Right cardiac atrium (tissue), 5 donors: Measurements from ENCODE around the gene WDR5. TPM values are rescaled to one million over a fixed set of nuclear protein-coding genes. Genes with fewer than 3 reads are reported as not detected.

ENCODE experiments used
- ATAC-seq, 2 donors: fragments of 200-7000 bp; cut with Tn5 transposase; one replicate each; pipeline versions ENCODE4 v1.8.0 to v1.9.1; 2020; ENCODE audit warnings: moderate library complexity in 2 of 2, mild to moderate bottlenecking in 1 of 2
- DNase-seq, 3 donors: peaks; one replicate each; pipeline ENCODE4 v3.0.0-alpha.2; 2020
- H3K27ac ChIP-seq: one replicate; pipeline ENCODE4 v1.5.1; 2013; ENCODE audit warnings: mild to moderate bottlenecking, low read length, control low read depth, moderate library complexity
- H3K27me3 ChIP-seq: one replicate; pipeline ENCODE4 v1.6.1; 2013; ENCODE audit not compliant: control insufficient read depth, insufficient read depth
- H3K4me1 ChIP-seq: one replicate; pipeline ENCODE4 v1.6.1; 2013; ENCODE audit warnings: low read length; ENCODE audit not compliant: control insufficient read depth, insufficient read depth
- H3K4me3 ChIP-seq: one replicate; pipeline ENCODE4 v1.5.1; 2013; ENCODE audit warnings: low read length, control low read depth
- H3K9me3 ChIP-seq: one replicate; pipeline ENCODE4 v1.6.1; 2013; ENCODE audit warnings: low read length; ENCODE audit not compliant: control insufficient read depth
- WGBS: extraction: QIAGEN DNeasy Blood & Tissue Kit; methylation state at CpG from one replicate; pipeline ENCODE4 v1.1.7; 2013; 5-methylcytosine and 5-hydroxymethylcytosine counted together
- intact Hi-C, 4 donors: fragments of 100-400 bp; cut with DNase I; formaldehyde crosslinking; loops; one replicate each; pipeline versions ENCODE4 v1.11.0 to v1.14.0; 2022 to 2023
- polyA plus RNA-seq: library from polyadenylated mRNA; stranded (reverse); fragments of 200-250 nt; gene quantifications from one replicate; pipeline ENCODE4 v1.2.3, GENCODE V29; 2013
- total RNA-seq, 4 donors: library from RNA; stranded (reverse); fragmentation: NEBNext Ultra II Directional; extraction: Animal tissue kit (Norgen Biotek cat#: 25700); gene quantifications; one replicate each; pipeline ENCODE4 v1.2.1, GENCODE V29; 2021
- donor health status: healthy with polysubstance abuse.
- donor health status: DM: no; HTN: yes; CAD: no.
- donor health status: DM: no; HTN: no; CAD: no.
- donor health status: DM: no; HTN: yes; CAD: no; lungs with severe emphysema.
- donor health status: DM: yes; HTN: yes; CAD: no.

Gene WDR5
- total and polyA plus RNA-seq, 5 donors = 13.3 to 18.3 (median 17.4) TPM

GRCh38 chr9:134204991-134205578 is 69.2 kb downstream of the WDR5 start:
- no peak overlapping the region for H3K4me3 ChIP-seq
- H3K9me3 ChIP-seq = no peaks in the 10 kb centered on the region
- intact Hi-C loops = no loop called here
- DNase-seq = peak; percentile 43 to 76 (median 48)
- no peaks in the 10 kb centered on the region for H3K27me3 ChIP-seq
- WGBS = 54% methylated on average over 15 of the region's 15 CpGs
- no peak overlapping the region for H3K27ac ChIP-seq
- H3K4me1 ChIP-seq = peaks cover 6% of the 10 kb centered on the region
- peak in 1 of 2 donors; percentile 53 for ATAC-seq

DNA sequence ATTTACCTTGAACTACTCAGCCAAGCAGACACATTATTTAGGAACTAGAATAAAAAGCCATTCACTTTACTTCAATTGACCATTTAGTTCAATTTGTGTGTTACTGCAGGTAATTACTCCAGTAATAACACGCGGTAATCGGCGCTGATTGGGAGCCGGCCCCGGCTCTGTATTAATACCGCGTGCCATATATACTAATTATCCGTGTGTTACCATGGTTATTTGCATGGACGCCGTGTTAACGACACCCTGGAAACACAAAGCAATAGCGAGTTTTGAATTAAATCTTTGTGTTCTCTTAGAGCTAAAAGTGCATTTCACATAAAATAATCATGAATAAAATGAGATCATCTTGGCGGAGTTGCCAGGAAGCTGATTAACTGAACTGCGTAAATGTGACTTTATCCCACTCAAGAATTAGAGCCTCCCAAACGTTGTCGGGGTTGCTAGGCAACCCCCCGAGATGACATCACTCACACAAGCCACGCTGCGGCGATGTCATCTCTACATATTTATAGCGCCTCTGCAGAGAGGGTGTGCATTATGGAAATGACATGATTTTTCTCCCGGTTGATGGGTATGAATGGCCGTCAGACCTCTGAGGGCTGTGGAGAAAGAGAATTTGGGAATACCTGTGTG is 69.9 kb downstream of the WDR5 start:
- Histone ChIP-seq H3K9me3 (no peaks in the 10 kb centered on the region), H3K27ac (no peak overlapping the region), H3K27me3 (no peaks in the 10 kb centered on the region), H3K4me1 (peaks cover 6% of the 10 kb centered on the region), H3K4me3 (no peak overlapping the region)
- intact Hi-C loops = no loop called here
- ATAC-seq = peak; percentile 74 to 76
- WGBS = 35% methylated on average over 24 of the region's 24 CpGs
- DNase-seq = peak; percentile 88 to 92 (median 88)

DNA sequence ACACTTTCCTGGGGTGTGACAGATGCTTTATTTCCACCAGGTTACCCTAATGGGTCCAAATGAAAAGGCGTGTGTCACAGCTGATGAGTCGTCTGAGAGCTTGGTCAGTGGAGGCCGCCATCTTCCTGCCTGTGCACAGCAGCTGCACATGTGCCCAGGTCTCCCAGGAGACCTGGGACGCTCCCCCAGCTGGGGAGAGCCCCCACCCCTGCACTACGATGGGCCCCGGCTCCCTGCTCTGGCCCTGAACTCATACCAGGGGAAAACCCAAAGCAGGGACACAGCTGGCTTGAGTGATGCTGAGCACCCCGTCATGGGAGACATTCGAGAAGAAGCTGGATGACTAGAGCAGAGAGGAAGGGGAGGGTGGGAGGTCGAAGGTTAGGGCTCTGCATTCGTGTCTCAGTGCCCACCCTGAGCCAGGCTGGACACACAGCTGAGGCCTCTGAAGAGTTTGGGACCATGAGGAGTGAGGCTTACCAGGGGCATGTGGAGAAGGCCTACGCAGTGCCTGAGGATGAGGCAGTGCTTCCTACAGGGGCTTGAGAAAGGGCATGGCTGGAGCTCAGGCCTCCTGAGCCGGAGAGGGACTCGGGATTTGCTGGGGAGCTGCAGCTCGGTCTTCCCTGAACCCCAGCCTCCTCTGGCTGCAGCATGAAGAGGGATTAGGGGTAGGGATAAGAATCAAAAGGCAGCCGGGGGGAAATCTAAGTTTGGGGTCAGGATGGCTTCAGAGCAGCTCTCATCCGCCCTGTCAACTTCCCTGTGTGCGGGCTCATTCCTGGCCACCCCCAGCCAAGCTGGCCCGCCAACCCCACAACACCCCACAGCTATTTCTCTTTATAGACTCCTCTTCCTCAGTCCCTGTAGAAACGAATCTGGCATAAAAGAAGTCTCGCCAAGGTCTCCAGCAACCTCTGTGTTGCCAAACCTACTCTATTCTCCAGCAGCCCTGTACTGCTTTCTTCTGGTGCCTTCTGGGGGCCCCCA is 70.7 kb downstream of the WDR5 start:
- H3K27me3 ChIP-seq = no peaks in the 10 kb centered on the region
- intact Hi-C loops = no loop called here
- H3K4me3 ChIP-seq = no peak overlapping the region
- H3K27ac ChIP-seq = no peak overlapping the region
- H3K9me3 ChIP-seq = no peaks in the 10 kb centered on the region
- ATAC-seq = peak in 1 of 2 donors; percentile 4
- DNase-seq = peak; percentile 18 to 55 (median 52)
- 82% methylated on average over 20 of the region's 20 CpGs for WGBS
- peaks cover 6% of the 10 kb centered on the region for H3K4me1 ChIP-seq

GRCh38 chr9:134208310-134208841 is 72.5 kb downstream of the WDR5 start:
- 46% methylated on average over 19 of the region's 19 CpGs for WGBS
- H3K4me3 ChIP-seq = no peak overlapping the region
- no peaks in the 10 kb centered on the region for H3K9me3 ChIP-seq
- H3K27me3 ChIP-seq = no peaks in the 10 kb centered on the region
- H3K27ac ChIP-seq = peak overlapping the region; percentile 3
- intact Hi-C loops = no loop called here
- peak; percentile 56 to 65 for ATAC-seq
- peak; percentile 72 to 91 (median 89) for DNase-seq
- peaks cover 6% of the 10 kb centered on the region for H3K4me1 ChIP-seq

- H3K4me3 ChIP-seq = no peak overlapping the region
- ATAC-seq (no peak), DNase-seq (peak; percentile 10 to 40 (median 38))
- intact Hi-C loops = no loop called here
- H3K9me3 ChIP-seq = no peaks in the 10 kb centered on the region
- no peaks in the 10 kb centered on the region for H3K27me3 ChIP-seq
- H3K4me1 ChIP-seq = peaks cover 6% of the 10 kb centered on the region
- no peak overlapping the region for H3K27ac ChIP-seq
- WGBS = 93% methylated on average over 20 of the region's 20 CpGs
These were observed 73.3 kb downstream of the WDR5 start for GRCh38 chr9:134208981-134209725.

Other genes with a start within 250 kb of the WDR5 start
- gene VAV2, start 143.8 kb upstream of the WDR5 start, total RNA-seq = 10 to 100 TPM in 1 of 4 donors, 1 to 10 TPM in 3; 6.3 to 11.4 (median 8.2) TPM
- gene VAV2, start 143.8 kb upstream of the WDR5 start, polyA plus RNA-seq = 4.7 TPM
- gene BRD3OS, start 110.6 kb upstream of the WDR5 start, total RNA-seq = 10 to 100 TPM in 3 of 4 donors, 1 to 10 TPM in 1; 9.2 to 12.1 (median 11.2) TPM
- 4.7 TPM for gene BRD3OS, start 110.6 kb upstream of the WDR5 start, polyA plus RNA-seq
- gene BRD3, start 68.1 kb upstream of the WDR5 start, total RNA-seq = 10 to 100 TPM; 27.4 to 37.3 (median 31.5) TPM
- 13.0 TPM for gene BRD3, start 68.1 kb upstream of the WDR5 start, polyA plus RNA-seq
- 100 to 1,000 TPM; 146 to 251 (median 243) TPM for gene RNU6ATAC, start 28.5 kb downstream of the WDR5 start, total RNA-seq
- not detected for gene RNU6ATAC, start 28.5 kb downstream of the WDR5 start, polyA plus RNA-seq
- 10 to 100 TPM; 48.1 to 72.3 (median 61.7) TPM for gene RXRA, start 190.4 kb downstream of the WDR5 start, total RNA-seq
- gene RXRA, start 190.4 kb downstream of the WDR5 start, polyA plus RNA-seq = 66.0 TPM